GM03348 (cell line): ENCODE measurements around the gene PRKCA.

Experiments
- DNase-seq: peaks from one replicate; pipeline ENCODE4 v3.0.0; 2012; ENCODE audit warnings: low spot score

The PRKCA gene

GRCh38 chr17:66414561-66415175 lies 112.3 kb downstream of the PRKCA start:
- no peak for DNase-seq

GRCh38 chr17:66415366-66416206 lies 113.2 kb downstream of the PRKCA start:
- DNase-seq = no peak

- no peak for DNase-seq
Observed at GRCh38 chr17:66416207-66416940, 114.0 kb downstream of the PRKCA start.

- DNase-seq = no peak
Observed at GRCh38 chr17:66417300-66417719, 114.9 kb downstream of the PRKCA start.

GRCh38 chr17:66420961-66421371 lies 118.6 kb downstream of the PRKCA start:
- peak; percentile 37 for DNase-seq

- peak; percentile 34 for DNase-seq
Observed at GRCh38 chr17:66422186-66422585, 119.8 kb downstream of the PRKCA start.

- peak; percentile 38 for DNase-seq
Observed at GRCh38 chr17:66423056-66423955, 120.9 kb downstream of the PRKCA start.

GRCh38 chr17:66425756-66426396 lies 123.5 kb downstream of the PRKCA start:
- no peak for DNase-seq

GRCh38 chr17:66426397-66427033 lies 124.1 kb downstream of the PRKCA start:
- DNase-seq = peak; percentile 19

GRCh38 chr17:66427134-66427533 lies 124.7 kb downstream of the PRKCA start:
- DNase-seq = no peak

- no peak for DNase-seq
Observed at GRCh38 chr17:66429680-66430079, 127.3 kb downstream of the PRKCA start.

GRCh38 chr17:66430846-66431795 lies 128.7 kb downstream of the PRKCA start:
- DNase-seq = no peak

GRCh38 chr17:66431910-66432309 lies 129.5 kb downstream of the PRKCA start:
- DNase-seq = peak; percentile 89

- no peak for DNase-seq
Observed at GRCh38 chr17:66432411-66432957, 130.1 kb downstream of the PRKCA start.

- peak; percentile 19 for DNase-seq
Observed at GRCh38 chr17:66432996-66433551, 130.7 kb downstream of the PRKCA start.

GRCh38 chr17:66435182-66435581 lies 132.8 kb downstream of the PRKCA start:
- DNase-seq = no peak

GRCh38 chr17:66436631-66437030 lies 134.2 kb downstream of the PRKCA start:
- DNase-seq = no peak

GRCh38 chr17:66437476-66438026 lies 135.1 kb downstream of the PRKCA start:
- DNase-seq = no peak

GRCh38 chr17:66438101-66438500 lies 135.7 kb downstream of the PRKCA start:
- no peak for DNase-seq
